ENCODE data around the gene PTPRM. TPM values are rescaled to one million over a fixed set of nuclear protein-coding genes. Genes with fewer than 3 reads are reported as not detected.

The PTPRM gene
- total RNA-seq, 2 experiments from 2014 or later = 2.1 to 3.0 TPM

DNA sequence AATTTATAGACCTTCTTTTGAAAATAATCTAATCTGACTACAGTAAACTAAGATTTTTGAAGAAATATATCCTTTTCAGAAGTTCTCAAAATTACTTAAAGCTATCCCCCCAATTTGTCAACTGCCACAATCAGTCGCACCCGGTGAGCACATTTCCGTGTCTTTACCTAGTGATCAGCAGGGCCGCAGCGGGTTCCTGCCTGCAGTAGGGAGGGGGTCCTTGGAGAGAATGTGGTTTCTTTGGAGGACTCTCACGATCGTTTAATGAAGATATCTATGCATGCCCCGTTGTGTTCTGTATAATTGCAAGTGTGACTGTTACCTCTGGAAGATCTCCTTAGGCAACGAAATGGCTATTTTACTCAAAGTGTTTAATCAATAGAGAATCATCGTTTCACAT lies 790.2 kb downstream of the PTPRM start:
- TF ChIP-seq CTCF (IDR thresholded peaks at IDR 0.05) = no peak
- no peak for ATAC-seq
- ChIA-PET POLR2A (no interaction called here), CTCF (no interaction called here)
- Mint-ChIP-seq H3K27ac (no peak overlapping the region), H3K36me3 (ENCODE audit: low read depth) (no peaks in the 10 kb centered on the region), H3K4me3 (no peak overlapping the region), H3K9me3 (no peaks in the 10 kb centered on the region), H3K4me1 (ENCODE audit: low read depth) (no peaks in the 10 kb centered on the region), H3K27me3 (peaks cover 5% of the 10 kb centered on the region)
- intact Hi-C loops (cut with micrococcal nuclease) = no loop called here
- no peak for DNase-seq

DNA sequence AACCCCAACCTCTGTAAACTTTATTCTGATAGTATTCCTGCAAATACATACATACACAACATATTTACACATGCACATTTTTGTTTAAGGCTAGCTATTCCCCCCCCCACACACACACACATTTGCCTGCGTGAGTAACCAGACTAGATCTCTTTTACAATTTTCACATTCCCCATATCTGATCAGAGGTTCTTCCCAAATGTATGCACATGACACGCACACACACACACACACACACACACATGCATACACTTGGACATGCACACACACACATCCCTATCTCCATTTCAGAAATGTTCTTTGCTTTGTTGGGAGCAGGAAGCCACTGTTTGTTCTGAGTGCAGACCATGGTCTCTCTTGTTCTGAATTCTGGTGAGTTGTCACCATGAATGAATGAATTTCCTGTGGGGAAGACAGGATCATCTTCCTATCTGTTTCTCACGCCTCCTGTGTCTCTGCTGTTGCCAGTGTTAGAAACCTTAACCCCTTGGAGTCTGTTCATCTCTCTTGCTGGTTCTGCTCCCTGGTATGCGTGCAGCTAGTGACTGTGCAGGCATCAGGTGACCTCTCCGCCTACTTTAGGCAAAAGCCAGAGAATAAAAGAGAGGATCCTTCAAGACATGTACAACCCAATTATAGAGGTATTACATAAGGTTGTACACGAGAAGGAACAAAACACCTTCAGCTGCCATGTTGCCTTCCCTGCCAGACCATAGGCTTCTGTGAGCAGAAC lies 791.1 kb downstream of the PTPRM start:
- CTCF ChIA-PET = no interaction called here
- intact Hi-C loops (cut with micrococcal nuclease) = no loop called here
- no peak overlapping the region for H3K4me3 Mint-ChIP-seq
- no peak for ATAC-seq
- H3K4me1 Mint-ChIP-seq (ENCODE audit: low read depth) = no peaks in the 10 kb centered on the region
- peaks cover 3% of the 10 kb centered on the region for H3K27me3 Mint-ChIP-seq
- no peak overlapping the region for H3K27ac Mint-ChIP-seq
- H3K36me3 Mint-ChIP-seq (ENCODE audit: low read depth) = no peaks in the 10 kb centered on the region
- POLR2A ChIA-PET = no interaction called here
- H3K9me3 Mint-ChIP-seq = no peaks in the 10 kb centered on the region
- no peak for DNase-seq
- TF ChIP-seq CTCF (IDR thresholded peaks at IDR 0.05) = no peak

- Mint-ChIP-seq H3K27me3 (no peaks in the 10 kb centered on the region), H3K4me1 (ENCODE audit: low read depth) (no peaks in the 10 kb centered on the region), H3K4me3 (no peak overlapping the region), H3K9me3 (no peaks in the 10 kb centered on the region), H3K36me3 (ENCODE audit: low read depth) (no peaks in the 10 kb centered on the region), H3K27ac (no peak overlapping the region)
- TF ChIP-seq CTCF (IDR thresholded peaks at IDR 0.05) = no peak
- DNase-seq (no peak), ATAC-seq (no peak)
- ChIA-PET CTCF (no interaction called here), POLR2A (no interaction called here)
- intact Hi-C loops (cut with micrococcal nuclease) = no loop called here
Measured at GRCh38 chr18:8359076-8359475, 792.0 kb downstream of the PTPRM start.

DNA sequence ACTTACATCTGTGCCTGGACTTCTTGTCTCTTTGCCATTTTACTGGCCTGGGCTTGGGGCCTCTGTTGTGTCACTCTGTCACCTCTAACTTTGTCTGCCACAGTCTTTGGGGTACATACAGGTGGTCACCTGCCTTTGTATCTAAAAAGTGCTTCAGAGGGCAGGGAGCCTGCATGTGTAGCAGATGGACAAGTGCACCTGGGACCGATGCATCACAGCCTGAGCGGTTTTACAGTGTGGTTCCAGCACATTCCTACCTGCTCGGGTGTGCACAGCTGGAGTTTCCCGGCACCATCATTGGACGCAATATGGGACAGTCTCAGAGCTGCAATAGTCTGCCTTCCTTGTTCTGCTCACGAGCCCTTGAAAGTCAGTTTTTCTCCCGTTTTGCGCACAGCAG lies 792.4 kb downstream of the PTPRM start:
- ChIA-PET POLR2A (no interaction called here), CTCF (no interaction called here)
- H3K36me3 Mint-ChIP-seq (ENCODE audit: low read depth) = no peaks in the 10 kb centered on the region
- intact Hi-C loops (cut with micrococcal nuclease) = no loop called here
- H3K27me3 Mint-ChIP-seq = peaks cover 1% of the 10 kb centered on the region
- no peak overlapping the region for H3K4me3 Mint-ChIP-seq
- DNase-seq (no peak), ATAC-seq (no peak)
- no peaks in the 10 kb centered on the region for H3K4me1 Mint-ChIP-seq (ENCODE audit: low read depth)
- H3K9me3 Mint-ChIP-seq = no peaks in the 10 kb centered on the region
- TF ChIP-seq CTCF (IDR thresholded peaks at IDR 0.05) = no peak
- no peak overlapping the region for H3K27ac Mint-ChIP-seq

- intact Hi-C loops (cut with micrococcal nuclease) = no loop called here
- CTCF ChIA-PET = no interaction called here
- Mint-ChIP-seq H3K27ac (no peak overlapping the region), H3K36me3 (ENCODE audit: low read depth) (no peaks in the 10 kb centered on the region), H3K4me1 (ENCODE audit: low read depth) (peaks cover 2% of the 10 kb centered on the region), H3K27me3 (peaks cover 14% of the 10 kb centered on the region), H3K9me3 (no peaks in the 10 kb centered on the region), H3K4me3 (no peak overlapping the region)
- TF ChIP-seq CTCF (IDR thresholded peaks at IDR 0.05) = no peak
- POLR2A ChIA-PET = no interaction called here
- ATAC-seq (no peak), DNase-seq (no peak)
Measured at GRCh38 chr18:8361941-8362471, 794.9 kb downstream of the PTPRM start.

Measured in activated CD8-positive, alpha-beta T cell treated with anti-CD3 and anti-CD28 coated beads for 36 hours (primary cell).